ENCODE results near the gene ZNRF4. TPM values are rescaled to one million over a fixed set of nuclear protein-coding genes. Genes with fewer than 3 reads are reported as not detected.

The ZNRF4 gene
- total and polyA plus RNA-seq, 2 donors (not counting 3 experiments of a cell fraction or from before 2014, with no cell fraction given), result not detected

DNA sequence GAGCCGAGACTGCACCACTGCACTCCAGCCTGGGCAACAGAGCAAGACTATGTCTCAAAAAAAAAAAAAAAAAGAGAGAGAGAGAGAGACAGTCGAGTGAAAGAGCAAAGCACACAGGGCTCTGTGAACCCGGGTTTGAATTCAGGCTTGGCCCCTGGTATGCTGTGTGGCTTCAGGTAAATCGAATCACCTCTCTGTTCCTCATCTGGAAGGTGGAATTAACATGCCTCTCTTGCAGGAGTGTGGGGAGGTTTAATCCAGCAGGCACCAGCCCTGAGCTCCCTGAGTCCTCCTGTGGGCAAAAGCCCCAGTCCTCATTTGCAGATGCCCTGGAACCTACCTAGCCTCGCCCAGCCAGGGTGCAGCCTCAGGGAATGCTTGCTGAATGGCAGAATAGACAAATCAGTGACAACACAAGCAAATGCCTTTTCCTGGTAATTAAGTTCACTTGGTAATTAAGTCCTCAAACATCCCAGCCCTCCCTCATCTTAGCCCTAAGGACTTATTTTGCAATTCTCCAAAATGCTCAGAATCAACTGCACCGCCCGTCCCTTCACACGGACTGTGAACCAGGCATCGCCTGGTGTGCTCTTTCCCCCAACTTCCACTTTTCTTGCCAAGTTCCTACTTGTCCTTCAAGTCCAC, 4.6 kb upstream of the ZNRF4 start:
- dilution Hi-C loops (cut with MboI; ENCODE audit: extremely low pct_ligation_motif_present, low sequenced_read_pairs) (no loop called here), intact Hi-C loops (cut with micrococcal nuclease) (no loop called here)
- H3K4me2 ChIP-seq (ENCODE audit: insufficient read depth, low read length), result no peak overlapping the region
- H3K9me3 ChIP-seq (replicated peaks; ENCODE audit: control insufficient read depth, insufficient read depth, low read length), result no peaks in the 10 kb centered on the region
- H3K9ac ChIP-seq (replicated peaks; ENCODE audit: extremely low read depth, insufficient read depth, low read length), result no peak overlapping the region
- H3K79me2 ChIP-seq (ENCODE audit: control insufficient read depth, insufficient read depth, low read length), result no peaks in the 10 kb centered on the region
- DNase-seq (ENCODE audit: low read depth, low spot score) (no peak), FAIRE-seq (no peak)
- H3K4me1 ChIP-seq (ENCODE audit: control insufficient read depth, extremely low read depth, insufficient read depth, low read length), result no peaks in the 10 kb centered on the region
- no peaks in the 10 kb centered on the region for H4K20me1 ChIP-seq (replicated peaks; ENCODE audit: control insufficient read depth, extremely low read depth, insufficient read depth, low read length)
- H3K27me3 ChIP-seq (ENCODE audit: control insufficient read depth in 2 of 2, insufficient read depth in 2 of 2, low read length in 2 of 2), result no peaks in the 10 kb centered on the region
- no peak overlapping the region for H2AFZ ChIP-seq (ENCODE audit: low read depth, low read length)
- H3K9me1 ChIP-seq (replicated peaks; ENCODE audit: control insufficient read depth, extremely low read depth, insufficient read depth, low read length), result no peaks in the 10 kb centered on the region
- H3K27ac ChIP-seq (ENCODE audit: insufficient read depth, low read depth, low read length), result no peak overlapping the region
- ChIA-PET POLR2A (no interaction called here), CTCF (no interaction called here)
- H3K4me3 ChIP-seq (replicated peaks in 1 of 3; ENCODE audit: insufficient read depth in 1 of 3, low read depth in 1 of 3, low read length in 3 of 3), result no peak overlapping the region
- no TSS peak for BruUV-seq (replicated peaks)
- TF ChIP-seq GATA2 (IDR thresholded peaks at IDR 0.05; ENCODE audit: insufficient read depth, insufficient read length, low read depth, low read length) (no peak), FOS (IDR thresholded peaks at IDR 0.05; ENCODE audit: borderline replicate concordance, insufficient read depth, low read length) (no peak), EZH2 (IDR thresholded peaks at IDR 0.05; ENCODE audit: borderline replicate concordance, low read depth, low read length, severe bottlenecking) (no peak), POLR2A (IDR thresholded peaks at IDR 0.05; ENCODE audit: low read depth, low read length) (no peak), POLR2AphosphoS5 (IDR thresholded peaks at IDR 0.05; ENCODE audit: insufficient read depth, low read depth, low read length) (no peak)
- TF ChIP-seq, protein P1, sequence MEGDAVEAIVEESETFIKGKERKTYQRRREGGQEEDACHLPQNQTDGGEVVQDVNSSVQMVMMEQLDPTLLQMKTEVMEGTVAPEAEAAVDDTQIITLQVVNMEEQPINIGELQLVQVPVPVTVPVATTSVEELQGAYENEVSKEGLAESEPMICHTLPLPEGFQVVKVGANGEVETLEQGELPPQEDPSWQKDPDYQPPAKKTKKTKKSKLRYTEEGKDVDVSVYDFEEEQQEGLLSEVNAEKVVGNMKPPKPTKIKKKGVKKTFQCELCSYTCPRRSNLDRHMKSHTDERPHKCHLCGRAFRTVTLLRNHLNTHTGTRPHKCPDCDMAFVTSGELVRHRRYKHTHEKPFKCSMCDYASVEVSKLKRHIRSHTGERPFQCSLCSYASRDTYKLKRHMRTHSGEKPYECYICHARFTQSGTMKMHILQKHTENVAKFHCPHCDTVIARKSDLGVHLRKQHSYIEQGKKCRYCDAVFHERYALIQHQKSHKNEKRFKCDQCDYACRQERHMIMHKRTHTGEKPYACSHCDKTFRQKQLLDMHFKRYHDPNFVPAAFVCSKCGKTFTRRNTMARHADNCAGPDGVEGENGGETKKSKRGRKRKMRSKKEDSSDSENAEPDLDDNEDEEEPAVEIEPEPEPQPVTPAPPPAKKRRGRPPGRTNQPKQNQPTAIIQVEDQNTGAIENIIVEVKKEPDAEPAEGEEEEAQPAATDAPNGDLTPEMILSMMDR (IDR thresholded peaks at IDR 0.05; ENCODE audit: extremely low read depth in 1 of 2, insufficient read depth in 1 of 2, low read depth in 1 of 2, low read length in 2 of 2), result no peak
- TF ChIP-seq, protein P2, sequence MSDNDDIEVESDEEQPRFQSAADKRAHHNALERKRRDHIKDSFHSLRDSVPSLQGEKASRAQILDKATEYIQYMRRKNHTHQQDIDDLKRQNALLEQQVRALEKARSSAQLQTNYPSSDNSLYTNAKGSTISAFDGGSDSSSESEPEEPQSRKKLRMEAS (IDR thresholded peaks at IDR 0.05; ENCODE audit: insufficient read depth, insufficient read length), result no peak
- H3K36me3 ChIP-seq (ENCODE audit: control insufficient read depth in 2 of 2, extremely low read depth in 1 of 2, insufficient read depth in 2 of 2, low read length in 2 of 2), result no peaks in the 10 kb centered on the region
